ENCODE measurements around the gene TPH2. TPM values are rescaled to one million over a fixed set of nuclear protein-coding genes. Genes with fewer than 3 reads are reported as not detected.

The TPH2 gene
- polyA plus RNA-seq, 1 donor (not counting 4 experiments of a cell fraction or from before 2014, with no cell fraction given), result not detected

DNA sequence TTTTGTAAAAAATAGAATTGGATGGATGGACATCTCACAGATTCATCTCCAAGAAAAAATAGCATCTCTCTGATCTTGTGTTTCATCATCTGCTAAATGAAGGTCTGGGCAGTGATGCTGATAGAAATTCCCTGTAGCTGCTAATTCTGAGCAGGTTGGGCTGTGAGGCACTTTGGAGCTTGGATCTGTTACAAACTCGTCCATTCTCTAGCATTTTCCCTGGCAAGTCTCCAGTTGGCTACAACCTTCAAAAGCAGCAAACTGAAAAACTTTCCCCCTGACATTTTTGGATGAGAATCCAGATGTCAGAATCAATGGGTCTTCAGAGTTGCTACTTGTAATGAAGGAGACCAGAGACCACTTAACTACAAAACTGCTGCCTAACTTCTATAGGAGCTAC lies 72.7 kb downstream of the TPH2 start:
- no peaks in the 10 kb centered on the region for H3K9me3 ChIP-seq (ENCODE audit: control insufficient read depth, low read depth, low read length)
- H3K27me3 ChIP-seq (ENCODE audit: control insufficient read depth, extremely low read depth, insufficient read depth, low read length), result no peaks in the 10 kb centered on the region
- H4K20me1 ChIP-seq (ENCODE audit: control insufficient read depth, extremely low read depth, insufficient read depth, low read length), result no peaks in the 10 kb centered on the region
- no peak overlapping the region for H3K9ac ChIP-seq (ENCODE audit: control insufficient read depth, extremely low read depth, insufficient read depth, low read length)
- H3K27ac ChIP-seq (ENCODE audit: control insufficient read depth, insufficient read depth, low read length), result no peak overlapping the region
- no peaks in the 10 kb centered on the region for H3K79me2 ChIP-seq (ENCODE audit: control insufficient read depth, insufficient read depth, low read length)
- no peak for FAIRE-seq
- no peak overlapping the region for H3K4me2 ChIP-seq (ENCODE audit: control insufficient read depth, extremely low read depth, insufficient read depth, low read depth, low read length)
- no peak for TF ChIP-seq EZH2 (IDR thresholded peaks at IDR 0.05; ENCODE audit: low read length)
- TF ChIP-seq, protein P1, sequence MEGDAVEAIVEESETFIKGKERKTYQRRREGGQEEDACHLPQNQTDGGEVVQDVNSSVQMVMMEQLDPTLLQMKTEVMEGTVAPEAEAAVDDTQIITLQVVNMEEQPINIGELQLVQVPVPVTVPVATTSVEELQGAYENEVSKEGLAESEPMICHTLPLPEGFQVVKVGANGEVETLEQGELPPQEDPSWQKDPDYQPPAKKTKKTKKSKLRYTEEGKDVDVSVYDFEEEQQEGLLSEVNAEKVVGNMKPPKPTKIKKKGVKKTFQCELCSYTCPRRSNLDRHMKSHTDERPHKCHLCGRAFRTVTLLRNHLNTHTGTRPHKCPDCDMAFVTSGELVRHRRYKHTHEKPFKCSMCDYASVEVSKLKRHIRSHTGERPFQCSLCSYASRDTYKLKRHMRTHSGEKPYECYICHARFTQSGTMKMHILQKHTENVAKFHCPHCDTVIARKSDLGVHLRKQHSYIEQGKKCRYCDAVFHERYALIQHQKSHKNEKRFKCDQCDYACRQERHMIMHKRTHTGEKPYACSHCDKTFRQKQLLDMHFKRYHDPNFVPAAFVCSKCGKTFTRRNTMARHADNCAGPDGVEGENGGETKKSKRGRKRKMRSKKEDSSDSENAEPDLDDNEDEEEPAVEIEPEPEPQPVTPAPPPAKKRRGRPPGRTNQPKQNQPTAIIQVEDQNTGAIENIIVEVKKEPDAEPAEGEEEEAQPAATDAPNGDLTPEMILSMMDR (optimal IDR thresholded peaks at IDR 0.05 in 1 of 3, IDR thresholded peaks at IDR 0.05 in 1 of 3, conservative IDR thresholded peaks at IDR 0.05 in 1 of 3; ENCODE audit: extremely low read depth in 1 of 3, insufficient read depth in 2 of 3, low read length in 3 of 3), result no peak
- DNase-seq (ENCODE audit: low read depth, low spot score), result no peak
- dilution Hi-C loops (cut with MboI; ENCODE audit: extremely low pct_ligation_motif_present, low sequenced_read_pairs), result no loop called here
- H3K9me1 ChIP-seq (ENCODE audit: control insufficient read depth, extremely low read depth, insufficient read depth, low read length), result no peaks in the 10 kb centered on the region
- no peaks in the 10 kb centered on the region for H3K4me1 ChIP-seq (ENCODE audit: control insufficient read depth, extremely low read depth, insufficient read depth, low read length)
- H3K36me3 ChIP-seq (ENCODE audit: control insufficient read depth in 2 of 2, extremely low read depth in 1 of 2, insufficient read depth in 2 of 2, low read length in 2 of 2), result no peaks in the 10 kb centered on the region
- no peak overlapping the region for H2AFZ ChIP-seq (ENCODE audit: control insufficient read depth, low read length)
- H3K4me3 ChIP-seq (ENCODE audit: control insufficient read depth in 2 of 3, extremely low read depth in 1 of 3, insufficient read depth in 2 of 3, low read depth in 1 of 3, low read length in 3 of 3), result no peak overlapping the region

GRCh38 chr12:72012874-72013273 lies 74.2 kb downstream of the TPH2 start:
- DNase-seq (ENCODE audit: low read depth, low spot score), result no peak
- Histone ChIP-seq H3K9me3 (ENCODE audit: control insufficient read depth, low read depth, low read length) (no peaks in the 10 kb centered on the region), H3K36me3 (ENCODE audit: control insufficient read depth in 2 of 2, extremely low read depth in 1 of 2, insufficient read depth in 2 of 2, low read length in 2 of 2) (no peaks in the 10 kb centered on the region), H3K4me2 (ENCODE audit: control insufficient read depth, extremely low read depth, insufficient read depth, low read depth, low read length) (no peak overlapping the region), H3K4me1 (ENCODE audit: control insufficient read depth, extremely low read depth, insufficient read depth, low read length) (no peaks in the 10 kb centered on the region), H3K9ac (ENCODE audit: control insufficient read depth, extremely low read depth, insufficient read depth, low read length) (no peak overlapping the region), H3K27ac (ENCODE audit: control insufficient read depth, insufficient read depth, low read length) (no peak overlapping the region), H3K79me2 (ENCODE audit: control insufficient read depth, insufficient read depth, low read length) (no peaks in the 10 kb centered on the region), H3K27me3 (ENCODE audit: control insufficient read depth, extremely low read depth, insufficient read depth, low read length) (no peaks in the 10 kb centered on the region), H2AFZ (ENCODE audit: control insufficient read depth, low read length) (no peak overlapping the region), H3K4me3 (ENCODE audit: control insufficient read depth in 2 of 3, extremely low read depth in 1 of 3, insufficient read depth in 2 of 3, low read depth in 1 of 3, low read length in 3 of 3) (no peak overlapping the region), H4K20me1 (ENCODE audit: control insufficient read depth, extremely low read depth, insufficient read depth, low read length) (no peaks in the 10 kb centered on the region), H3K9me1 (ENCODE audit: control insufficient read depth, extremely low read depth, insufficient read depth, low read length) (no peaks in the 10 kb centered on the region)
- FAIRE-seq, result no peak
- dilution Hi-C loops (cut with MboI; ENCODE audit: extremely low pct_ligation_motif_present, low sequenced_read_pairs), result no loop called here
- no peak for TF ChIP-seq EZH2 (IDR thresholded peaks at IDR 0.05; ENCODE audit: low read length)
- TF ChIP-seq, protein P1 (optimal IDR thresholded peaks at IDR 0.05 in 1 of 3, IDR thresholded peaks at IDR 0.05 in 1 of 3, conservative IDR thresholded peaks at IDR 0.05 in 1 of 3; ENCODE audit: extremely low read depth in 1 of 3, insufficient read depth in 2 of 3, low read length in 3 of 3), result no peak

All from keratinocyte (primary cell).